ENCODE measurements around the gene FZD8.

FZD8 gene

DNA sequence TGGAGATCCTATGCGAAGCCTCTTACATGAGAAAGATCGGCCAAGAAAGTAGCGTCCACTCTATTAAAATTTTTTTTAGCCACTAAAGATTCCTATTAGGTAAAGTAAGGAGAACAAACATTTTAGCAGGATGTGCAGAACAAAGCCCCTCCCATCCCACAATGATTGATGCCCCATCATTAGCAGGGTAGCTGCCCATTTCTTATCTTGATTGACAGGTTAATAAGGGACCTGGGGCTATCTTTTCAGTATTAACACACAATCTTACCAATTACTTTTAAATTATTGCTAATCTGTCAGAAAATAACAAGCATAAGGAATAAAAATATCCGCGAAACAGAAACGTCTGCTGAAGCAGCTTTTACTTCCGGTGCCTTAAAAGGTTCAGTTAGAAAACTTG lies 5.1 kb downstream of the FZD8 start:
- DNase-seq (ENCODE audit: low read depth), result no peak
- TF ChIP-seq, protein P1, sequence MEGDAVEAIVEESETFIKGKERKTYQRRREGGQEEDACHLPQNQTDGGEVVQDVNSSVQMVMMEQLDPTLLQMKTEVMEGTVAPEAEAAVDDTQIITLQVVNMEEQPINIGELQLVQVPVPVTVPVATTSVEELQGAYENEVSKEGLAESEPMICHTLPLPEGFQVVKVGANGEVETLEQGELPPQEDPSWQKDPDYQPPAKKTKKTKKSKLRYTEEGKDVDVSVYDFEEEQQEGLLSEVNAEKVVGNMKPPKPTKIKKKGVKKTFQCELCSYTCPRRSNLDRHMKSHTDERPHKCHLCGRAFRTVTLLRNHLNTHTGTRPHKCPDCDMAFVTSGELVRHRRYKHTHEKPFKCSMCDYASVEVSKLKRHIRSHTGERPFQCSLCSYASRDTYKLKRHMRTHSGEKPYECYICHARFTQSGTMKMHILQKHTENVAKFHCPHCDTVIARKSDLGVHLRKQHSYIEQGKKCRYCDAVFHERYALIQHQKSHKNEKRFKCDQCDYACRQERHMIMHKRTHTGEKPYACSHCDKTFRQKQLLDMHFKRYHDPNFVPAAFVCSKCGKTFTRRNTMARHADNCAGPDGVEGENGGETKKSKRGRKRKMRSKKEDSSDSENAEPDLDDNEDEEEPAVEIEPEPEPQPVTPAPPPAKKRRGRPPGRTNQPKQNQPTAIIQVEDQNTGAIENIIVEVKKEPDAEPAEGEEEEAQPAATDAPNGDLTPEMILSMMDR (conservative IDR thresholded peaks at IDR 0.05; ENCODE audit: low read depth, low read length), result no peak
- H3K4me3 ChIP-seq (ENCODE audit: low read length), result peak overlapping the region; percentile 65

DNA sequence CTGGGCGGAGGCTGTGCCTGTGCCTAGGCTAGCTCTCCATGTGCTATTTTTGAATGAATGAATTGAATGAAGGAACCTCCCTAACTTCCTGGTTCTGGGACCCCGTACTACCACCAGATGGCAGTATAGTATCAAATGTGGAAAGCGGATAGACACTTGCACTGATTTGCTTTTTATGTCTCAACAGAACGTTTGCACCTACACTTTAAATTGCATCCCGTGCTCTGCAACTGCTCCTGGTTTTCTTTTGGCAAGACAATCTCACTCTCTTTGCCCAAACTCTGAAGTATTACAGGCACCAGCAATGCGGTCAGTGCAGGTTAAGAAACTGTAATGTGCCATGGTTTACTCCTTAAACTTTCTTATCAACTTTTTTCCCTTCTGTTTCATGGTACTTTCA lies 6.5 kb downstream of the FZD8 start:
- TF ChIP-seq, protein P1 (conservative IDR thresholded peaks at IDR 0.05; ENCODE audit: low read depth, low read length), result peak; percentile 93
- DNase-seq (ENCODE audit: low read depth), result no peak
- no peak overlapping the region for H3K4me3 ChIP-seq (ENCODE audit: low read length)

DNA sequence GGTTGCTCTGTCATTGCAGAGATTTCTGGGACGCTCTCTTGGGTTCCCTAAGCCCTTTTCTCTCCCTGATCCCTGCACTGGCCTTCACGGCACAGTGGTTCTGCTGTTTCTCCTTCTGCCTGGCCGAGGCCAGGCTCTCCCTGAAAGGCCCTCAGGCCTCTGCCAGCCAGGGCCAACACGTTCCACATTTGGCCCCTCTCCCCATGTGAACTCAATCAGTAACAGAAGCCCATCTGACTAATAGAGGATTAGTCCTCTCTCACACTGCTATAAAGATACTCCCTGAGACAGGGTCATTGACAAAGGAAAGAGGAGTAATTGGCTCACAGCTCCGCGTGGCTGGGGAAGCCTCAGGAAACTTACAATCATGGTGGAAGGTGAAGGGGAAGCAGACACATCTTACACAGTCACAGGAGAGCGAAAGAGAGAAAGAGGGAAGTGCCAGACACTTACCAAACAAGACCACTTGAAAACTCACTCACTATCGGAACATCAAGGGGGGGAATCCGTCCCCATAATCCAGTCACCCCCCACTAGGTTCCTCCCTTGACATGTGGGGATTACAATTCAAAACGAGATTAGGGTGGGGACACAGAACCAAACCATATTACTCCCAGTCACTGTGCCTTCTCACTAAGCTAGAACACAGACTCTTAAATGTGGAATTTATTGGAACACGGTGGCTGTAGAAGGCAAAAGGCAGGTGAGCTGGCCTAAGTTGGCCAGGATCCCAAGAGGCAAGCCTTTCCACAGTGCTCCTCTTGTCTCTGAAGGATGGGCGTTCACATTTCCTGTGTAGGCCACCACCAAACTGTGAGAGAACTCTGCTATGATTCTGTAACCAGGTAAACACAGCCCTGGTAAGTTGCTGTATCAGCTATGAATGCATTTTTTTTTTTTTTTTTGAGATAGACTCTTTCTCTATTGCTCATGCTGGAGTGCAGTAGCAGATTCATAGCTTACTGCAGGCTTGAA lies 8.8 kb downstream of the FZD8 start:
- no peak for DNase-seq (ENCODE audit: low read depth)
- no peak overlapping the region for H3K4me3 ChIP-seq (ENCODE audit: low read length)
- TF ChIP-seq, protein P1 (conservative IDR thresholded peaks at IDR 0.05; ENCODE audit: low read depth, low read length), result no peak

DNA sequence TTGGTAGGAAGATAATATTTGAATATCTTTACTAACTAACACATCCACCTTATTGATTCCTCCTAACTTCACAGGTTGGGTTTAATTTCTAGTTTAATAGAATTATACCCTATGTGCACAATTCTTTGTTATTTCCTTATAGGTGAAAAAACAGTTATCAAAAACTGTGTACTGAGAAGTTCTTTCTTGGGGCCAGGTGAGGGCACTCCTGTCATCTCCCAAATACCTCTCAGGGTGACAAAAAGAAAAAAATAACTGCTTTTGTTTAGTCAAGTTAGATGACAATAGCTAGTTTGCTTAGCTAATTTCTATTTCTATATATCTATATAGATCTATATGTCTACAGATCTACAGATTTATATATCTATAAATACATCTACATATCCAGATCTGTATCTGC lies 10.1 kb downstream of the FZD8 start:
- no peak for DNase-seq (ENCODE audit: low read depth)
- TF ChIP-seq, protein P1 (conservative IDR thresholded peaks at IDR 0.05; ENCODE audit: low read depth, low read length), result no peak
- no peak overlapping the region for H3K4me3 ChIP-seq (ENCODE audit: low read length)

- TF ChIP-seq, protein P1 (conservative IDR thresholded peaks at IDR 0.05; ENCODE audit: low read depth, low read length), result no peak
- DNase-seq (ENCODE audit: low read depth), result no peak
- H3K4me3 ChIP-seq (ENCODE audit: low read length), result no peak overlapping the region
Observed at GRCh38 chr10:35631404-35631803, 10.7 kb downstream of the FZD8 start.

DNA sequence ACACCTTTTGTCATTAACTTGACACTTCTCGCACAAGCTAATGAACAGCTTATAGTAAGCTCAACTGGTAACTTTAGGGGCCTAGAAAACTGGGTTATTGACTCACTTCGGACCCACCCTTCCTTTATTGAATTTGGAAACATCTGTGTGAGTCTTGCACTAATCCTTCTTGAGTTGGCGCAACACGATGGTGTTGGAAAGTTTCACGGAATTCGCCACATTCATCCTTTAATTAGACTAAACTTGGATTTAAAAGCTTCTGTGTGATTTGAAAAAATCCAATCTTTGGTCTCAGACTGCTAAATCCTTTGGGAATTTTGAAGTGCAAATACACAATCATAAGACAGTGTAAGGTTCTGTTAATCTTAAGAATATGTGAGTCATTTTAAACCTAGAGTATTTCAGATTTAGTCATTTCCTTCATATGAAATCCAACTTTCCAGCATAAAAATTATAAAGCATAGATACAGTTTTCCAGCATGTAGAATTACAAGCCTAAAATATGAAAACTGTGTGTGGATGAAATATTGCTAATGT lies 15.1 kb downstream of the FZD8 start:
- TF ChIP-seq, protein P1 (conservative IDR thresholded peaks at IDR 0.05; ENCODE audit: low read depth, low read length), result no peak
- H3K4me3 ChIP-seq (ENCODE audit: low read length), result no peak overlapping the region
- peak; percentile 98 for DNase-seq (ENCODE audit: low read depth)

GRCh38 chr10:35614312-35614711 lies 27.8 kb downstream of the FZD8 start:
- DNase-seq (ENCODE audit: low read depth), result no peak
- H3K4me3 ChIP-seq (ENCODE audit: low read length), result no peak overlapping the region
- TF ChIP-seq, protein P1 (conservative IDR thresholded peaks at IDR 0.05; ENCODE audit: low read depth, low read length), result no peak

All from retinal pigment epithelial cell (primary cell).